SIG-M5 (cell line): ENCODE results near the gene CT83.

Experiments
- DNase-seq: peaks from one replicate; lab custom pipeline; 2025; lab: John Stamatoyannopoulos, UW

The CT83 gene

GRCh38 chrX:116462822-116463221 is at the start of gene CT83:
TSS of gene CT83 (minus strand) at chrX:116462976. CDS start at chrX:116462856, 120 bp downstream.
- no peak for DNase-seq

- no peak for DNase-seq
These were observed 37.0 kb upstream of the CT83 start for GRCh38 chrX:116499780-116500179.

- DNase-seq = no peak
These were observed 30.5 kb upstream of the CT83 start for GRCh38 chrX:116493271-116493670.

- no peak for DNase-seq
These were observed 27.3 kb upstream of the CT83 start for GRCh38 chrX:116490104-116490503.

GRCh38 chrX:116480059-116480458 is 17.3 kb upstream of the CT83 start:
- DNase-seq = no peak

GRCh38 chrX:116449156-116449555 is 13.6 kb downstream of the CT83 start:
- no peak for DNase-seq

- no peak for DNase-seq
These were observed 26.4 kb downstream of the CT83 start, which contains the start of gene SLC6A14 for GRCh38 chrX:116436358-116436816. TSS of gene SLC6A14 (plus strand) at chrX:116436606. CDS start at chrX:116436710, 104 bp downstream.

- no peak for DNase-seq
These were observed 27.2 kb downstream of the CT83 start for GRCh38 chrX:116435597-116435996.

- DNase-seq = no peak
These were observed 34.8 kb downstream of the CT83 start for GRCh38 chrX:116427978-116428377.

GRCh38 chrX:116417968-116418367 is 44.8 kb downstream of the CT83 start:
- no peak for DNase-seq

- no peak for DNase-seq
These were observed 45.6 kb downstream of the CT83 start for GRCh38 chrX:116417214-116417613.

GRCh38 chrX:116413273-116413672 is 49.5 kb downstream of the CT83 start:
- DNase-seq = no peak
